ENCODE results near the gene PPP2R5E.
A peak's percentile ranks its signal among the peaks of the same experiment; 100 is the strongest.

The PPP2R5E gene

DNA sequence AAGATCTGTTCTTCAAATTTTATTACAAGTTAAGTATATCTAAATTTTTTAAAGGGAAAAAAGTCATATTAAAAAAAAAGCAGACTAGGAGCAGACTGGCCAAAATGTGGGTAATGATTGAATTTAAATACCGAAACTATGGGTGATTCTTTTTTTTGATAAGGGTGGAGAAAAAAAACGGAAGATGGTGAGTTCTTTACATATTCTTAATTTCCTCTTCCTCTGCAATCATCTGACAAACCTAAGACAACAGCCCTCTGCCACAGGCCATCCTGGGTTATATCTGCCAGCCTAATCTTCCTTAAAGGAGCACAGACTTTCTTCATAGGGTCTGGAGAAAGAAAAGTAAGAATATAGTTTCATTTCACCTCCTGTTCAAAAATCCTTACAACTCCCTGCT, 108.0 kb downstream of the PPP2R5E start:
- DNase-seq (ENCODE audit: low read depth, low spot score): no peak

DNA sequence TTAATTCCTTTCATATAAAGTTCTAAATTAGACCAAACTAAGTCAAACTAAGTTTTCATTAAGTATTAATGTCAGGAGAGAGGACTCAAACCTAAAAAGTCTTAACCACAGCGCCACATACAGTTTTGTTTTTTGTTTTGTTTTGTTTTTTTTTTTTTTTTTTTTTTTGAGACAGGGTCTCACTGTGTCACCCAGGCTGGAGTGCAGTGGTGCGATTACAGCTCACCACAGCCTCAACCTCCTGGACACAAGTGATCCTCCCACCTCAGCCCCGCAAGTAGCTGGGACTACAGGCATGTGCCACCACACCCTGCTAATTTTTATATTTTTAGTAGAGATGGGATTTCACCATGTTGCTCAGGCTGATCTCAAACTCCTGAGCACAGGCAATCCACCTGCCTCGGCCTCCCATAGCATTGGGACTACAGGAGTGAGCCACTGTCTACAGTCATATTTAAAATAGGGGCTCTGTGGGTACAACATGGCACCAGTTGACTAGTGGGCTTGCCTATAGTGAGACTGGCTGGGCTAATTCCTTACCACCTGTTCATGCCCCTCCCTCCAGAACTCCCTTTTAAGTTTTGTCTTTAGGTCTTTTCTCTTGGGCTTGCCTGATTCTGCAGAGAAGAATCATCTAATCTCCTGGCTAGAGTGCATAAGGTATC, 110.2 kb downstream of the PPP2R5E start:
- DNase-seq (ENCODE audit: low read depth, low spot score): no peak

DNA sequence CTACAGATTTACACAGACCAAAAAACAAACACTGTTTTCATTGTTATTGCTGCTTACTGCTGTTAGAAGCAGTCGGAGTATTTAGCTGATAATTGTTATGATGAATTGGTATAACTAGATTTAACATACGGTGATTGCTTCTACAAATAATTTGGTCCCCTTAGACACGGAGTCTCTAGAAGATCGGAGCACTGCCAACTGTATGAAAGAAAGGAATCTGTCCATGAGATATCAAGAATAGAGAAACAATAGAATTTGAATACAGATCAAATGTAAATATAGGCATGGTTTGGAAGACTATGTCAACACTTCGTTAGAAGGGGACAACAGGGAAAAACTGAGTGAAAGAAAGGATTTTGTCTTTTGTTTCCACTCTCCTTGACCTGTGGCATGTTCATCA, 110.9 kb downstream of the PPP2R5E start:
- DNase-seq (ENCODE audit: low read depth, low spot score): no peak

DNA sequence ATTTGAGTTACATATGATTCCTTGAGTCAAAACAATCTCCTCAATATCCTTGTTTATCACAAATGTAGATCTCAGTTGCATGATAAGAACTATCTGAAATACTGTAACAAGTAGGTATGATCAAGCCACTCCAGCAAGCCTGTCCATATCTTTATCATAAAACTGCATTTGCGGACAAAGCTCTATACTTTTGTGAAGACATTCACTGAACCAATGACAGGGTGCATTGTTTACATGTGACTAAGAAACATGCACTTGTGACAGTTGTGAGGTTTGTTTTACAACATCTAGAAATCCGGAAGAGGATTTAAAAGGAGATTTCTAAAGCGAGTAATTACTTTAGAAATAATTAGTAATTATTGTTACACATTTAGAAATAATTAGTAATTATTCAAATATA, 111.7 kb downstream of the PPP2R5E start:
- DNase-seq (ENCODE audit: low read depth, low spot score): no peak

DNA sequence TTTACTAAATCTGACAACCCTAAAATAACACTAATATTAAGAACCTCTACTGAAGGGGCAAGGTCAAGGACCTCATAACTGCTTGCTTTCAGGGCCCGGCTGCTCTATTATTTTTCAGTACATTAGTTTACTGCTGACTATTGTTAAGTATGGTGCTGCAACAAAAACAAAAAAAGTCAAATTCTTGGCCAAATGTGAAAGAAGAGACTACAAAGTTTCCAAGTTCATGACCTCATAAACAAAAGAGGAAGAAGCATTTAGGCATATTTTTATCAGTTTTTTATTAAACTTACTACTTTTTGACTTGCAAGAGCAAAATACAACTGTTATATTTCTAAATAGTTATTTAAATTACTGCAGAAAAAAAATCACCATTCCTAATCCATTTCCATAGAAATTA, 114.7 kb downstream of the PPP2R5E start:
- DNase-seq (ENCODE audit: low read depth, low spot score): no peak

DNA sequence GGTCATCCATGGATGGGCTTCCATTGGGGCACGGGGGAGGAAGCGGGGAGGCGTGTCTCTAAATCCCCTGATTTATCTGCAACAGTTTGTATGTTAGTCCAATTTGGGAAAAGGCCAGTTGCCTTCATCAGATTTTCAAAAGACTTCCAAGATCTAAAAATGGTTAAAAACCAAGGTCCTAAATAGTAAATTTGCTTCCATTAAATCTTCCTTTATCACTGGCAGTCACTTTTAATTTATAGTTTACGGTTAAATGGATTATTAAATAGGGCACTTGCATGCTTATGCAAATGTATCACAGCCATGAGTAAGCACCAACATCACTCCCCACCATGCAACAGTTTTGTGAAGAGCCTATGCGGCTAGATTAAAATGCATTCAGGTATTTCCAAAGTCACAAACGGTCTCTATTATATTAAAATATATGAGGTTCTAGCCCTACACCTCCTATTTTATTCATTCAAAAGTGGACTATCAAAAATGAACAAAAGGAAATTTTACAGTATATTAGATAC, 116.3 kb downstream of the PPP2R5E start:
- DNase-seq (ENCODE audit: low read depth, low spot score): no peak

DNA sequence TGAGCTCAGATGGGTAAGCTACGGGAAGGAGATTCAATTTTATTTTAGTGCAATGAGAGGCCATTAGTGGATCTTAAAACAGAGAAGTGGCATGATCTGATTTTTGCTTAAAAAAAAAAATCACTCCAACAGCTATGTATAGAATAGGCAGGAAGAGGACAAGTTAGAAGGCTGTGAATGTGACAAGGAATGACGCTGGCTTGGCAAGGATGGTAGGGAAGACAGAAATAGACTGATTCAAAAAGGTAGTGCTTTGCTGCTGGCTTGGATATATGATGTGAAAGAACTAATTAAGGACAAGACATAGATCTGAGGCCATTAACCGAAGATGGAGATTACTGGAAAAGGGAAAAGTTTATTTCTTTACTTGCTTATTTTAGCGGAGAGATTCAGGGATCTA, 119.3 kb downstream of the PPP2R5E start:
- DNase-seq (ENCODE audit: low read depth, low spot score): no peak

DNA sequence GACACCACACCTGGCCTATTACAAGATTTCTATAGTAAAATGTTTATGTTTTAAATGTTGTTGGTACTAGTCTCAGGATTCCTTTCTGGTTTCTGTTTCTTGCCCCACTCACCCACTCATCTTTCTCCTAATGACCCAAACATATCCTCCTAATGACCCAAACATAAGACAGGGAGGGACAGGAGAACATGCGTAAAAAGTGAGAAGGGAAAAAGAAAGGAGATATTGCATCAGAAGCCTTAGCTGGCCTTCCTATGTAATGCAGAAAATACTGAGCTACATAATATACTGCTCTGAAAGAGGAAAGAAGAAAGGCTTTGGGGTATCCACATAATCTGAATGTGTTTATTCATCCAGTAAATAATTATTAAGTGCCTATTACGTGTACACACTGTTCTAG, 119.8 kb downstream of the PPP2R5E start:
- DNase-seq (ENCODE audit: low read depth, low spot score): no peak

DNA sequence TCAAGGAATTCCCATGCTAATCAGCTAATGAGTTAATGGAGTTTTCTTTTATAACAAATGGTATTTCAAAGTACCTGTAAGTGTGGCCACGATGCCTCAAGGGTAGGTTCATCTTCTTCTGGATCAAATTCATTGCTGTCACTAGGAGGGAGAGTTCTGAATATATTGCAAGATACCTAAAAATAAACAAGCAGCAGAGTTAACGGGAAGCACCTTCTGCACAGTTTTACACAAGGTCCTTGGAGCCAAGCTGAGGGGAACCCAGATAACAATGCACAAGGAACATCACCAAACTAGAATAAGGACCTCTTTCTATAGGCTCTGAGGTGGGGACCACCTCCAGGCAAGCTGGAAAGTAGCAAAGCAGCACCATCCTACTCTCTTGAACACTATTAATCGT, 121.3 kb downstream of the PPP2R5E start:
- no peak for DNase-seq (ENCODE audit: low read depth, low spot score)

DNA sequence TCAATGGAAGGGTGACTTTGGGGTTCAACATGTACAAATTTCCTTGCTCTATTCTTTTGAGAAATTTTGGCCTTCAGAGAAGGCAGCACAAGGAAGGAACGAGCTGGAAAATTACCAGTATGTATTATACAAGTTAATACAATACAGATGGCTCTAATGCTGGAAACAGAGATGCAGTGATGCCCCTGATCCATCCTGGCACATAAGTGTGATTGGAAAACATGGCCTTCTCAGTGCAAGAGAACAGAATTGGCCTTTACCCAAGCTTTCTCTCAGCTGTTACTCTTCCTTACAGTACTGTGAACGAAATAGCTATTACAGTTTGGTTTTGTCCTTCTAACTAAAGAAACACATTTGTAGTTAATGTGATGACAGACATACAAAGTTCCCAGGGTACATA, 122.0 kb downstream of the PPP2R5E start:
- DNase-seq (ENCODE audit: low read depth, low spot score): no peak

DNA sequence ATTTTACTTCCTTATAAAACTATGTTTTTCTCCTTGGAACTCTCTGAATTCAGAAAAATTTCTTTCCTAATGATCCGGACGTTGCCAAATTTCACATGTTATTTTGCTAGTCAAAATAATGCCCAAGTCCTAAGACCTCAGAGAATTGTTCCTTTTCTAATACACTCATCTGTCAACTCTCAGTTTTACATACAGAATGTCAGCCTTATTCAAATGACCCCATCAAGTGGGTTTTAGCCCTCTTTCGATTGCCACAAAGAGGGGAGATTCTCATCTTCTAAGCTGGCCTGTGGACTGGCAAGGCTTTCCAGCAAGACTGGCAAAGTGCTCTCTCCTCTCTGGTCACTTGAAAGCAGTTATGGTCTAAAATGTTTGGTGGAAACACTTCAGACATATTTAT, 125.2 kb downstream of the PPP2R5E start:
- no peak for DNase-seq (ENCODE audit: low read depth, low spot score)

DNA sequence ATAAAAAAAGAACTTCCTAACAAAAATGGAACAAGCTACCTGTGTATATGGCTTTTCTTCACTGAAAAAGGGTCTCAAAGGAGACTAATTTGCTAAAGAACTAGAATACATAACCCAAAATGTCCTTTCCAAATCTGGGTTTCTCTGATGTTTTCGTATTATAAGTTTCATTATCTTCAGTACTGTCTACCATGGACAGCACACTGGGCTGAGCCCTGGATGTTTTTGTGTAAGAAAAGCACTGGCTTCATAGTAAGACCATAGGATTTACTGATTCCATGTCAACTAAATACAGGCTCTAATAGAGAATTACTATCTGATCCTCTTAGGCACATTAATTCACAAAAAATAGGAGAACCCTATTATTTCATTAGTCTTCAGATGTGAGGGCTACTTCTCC, 130.2 kb downstream of the PPP2R5E start:
- DNase-seq (ENCODE audit: low read depth, low spot score): no peak

DNA sequence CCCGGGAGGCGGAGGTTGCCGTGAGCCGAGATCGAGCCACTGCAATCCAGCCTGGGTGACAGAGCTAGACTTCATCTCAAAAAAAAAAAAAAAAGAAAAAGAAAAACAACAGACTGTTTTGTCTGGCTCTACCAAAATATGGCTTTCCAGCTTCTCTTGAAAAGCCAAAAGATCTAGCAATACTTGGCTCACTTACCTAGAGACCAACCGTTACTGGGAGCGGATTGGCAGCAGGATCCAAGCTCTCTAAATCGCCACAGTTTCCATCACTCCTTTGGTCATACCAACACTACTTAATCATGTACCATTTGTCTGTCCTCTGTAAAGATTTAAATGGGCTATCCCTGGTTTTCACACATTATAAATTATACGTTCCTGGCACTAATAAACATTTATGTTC, 136.8 kb downstream of the PPP2R5E start:
- no peak for DNase-seq (ENCODE audit: low read depth, low spot score)

DNA sequence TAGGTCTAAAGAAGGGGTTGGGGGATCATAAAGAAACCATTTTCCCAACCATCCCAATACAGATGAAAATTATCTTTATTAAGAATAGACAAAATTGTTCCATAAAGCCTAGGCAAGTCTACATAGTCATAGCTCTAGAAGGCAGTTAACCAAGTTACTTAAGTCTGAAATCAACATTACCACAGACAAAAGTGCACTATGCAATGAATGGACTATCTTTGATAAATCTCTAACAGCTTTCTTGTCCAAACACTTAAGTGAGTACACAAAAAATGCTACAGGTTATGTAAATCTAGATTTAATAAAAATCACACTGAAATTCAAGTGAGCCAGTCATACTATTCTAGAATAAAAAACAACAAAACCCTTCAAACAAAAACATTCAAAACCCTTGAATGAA, 137.5 kb downstream of the PPP2R5E start:
- no peak for DNase-seq (ENCODE audit: low read depth, low spot score)

DNA sequence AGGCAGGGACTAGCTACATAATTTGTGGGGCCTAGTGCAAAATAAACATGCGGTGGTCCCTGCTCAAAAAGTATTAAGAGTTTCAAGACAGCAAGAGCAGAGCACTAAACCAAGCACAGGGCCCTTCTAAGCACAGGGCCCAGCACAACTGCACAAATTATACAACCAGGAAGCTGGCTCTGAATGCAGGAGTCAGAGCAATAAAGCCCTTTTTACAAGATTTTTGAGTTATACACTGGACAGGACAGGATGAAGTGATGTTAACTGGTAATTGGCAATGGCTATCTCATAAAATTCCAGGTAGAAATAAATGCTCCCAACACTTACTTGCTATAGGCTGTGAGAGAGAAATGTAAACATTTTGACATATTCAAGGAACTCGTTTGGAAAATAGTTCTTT, 138.3 kb downstream of the PPP2R5E start:
- DNase-seq (ENCODE audit: low read depth, low spot score): no peak

DNA sequence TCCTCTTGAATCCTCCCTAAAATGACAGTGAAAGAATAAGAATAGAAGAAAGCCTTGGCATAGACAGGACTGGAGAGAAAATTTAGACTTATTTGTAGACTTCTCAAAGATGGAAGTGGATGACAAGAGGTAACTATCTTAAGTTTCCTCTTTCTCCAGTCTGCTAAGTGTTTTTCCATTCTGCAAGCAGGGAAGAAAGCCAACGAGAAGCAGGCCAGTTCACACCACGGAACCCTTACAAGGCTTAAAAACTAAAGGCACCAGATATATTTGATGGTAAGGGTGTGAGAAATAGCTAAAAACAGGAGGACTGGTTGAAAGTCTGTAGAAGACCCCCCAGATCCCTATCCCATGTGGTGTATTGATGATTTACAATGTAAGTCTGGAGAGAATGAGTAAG, 141.5 kb downstream of the PPP2R5E start:
- DNase-seq (ENCODE audit: low read depth, low spot score): no peak

DNA sequence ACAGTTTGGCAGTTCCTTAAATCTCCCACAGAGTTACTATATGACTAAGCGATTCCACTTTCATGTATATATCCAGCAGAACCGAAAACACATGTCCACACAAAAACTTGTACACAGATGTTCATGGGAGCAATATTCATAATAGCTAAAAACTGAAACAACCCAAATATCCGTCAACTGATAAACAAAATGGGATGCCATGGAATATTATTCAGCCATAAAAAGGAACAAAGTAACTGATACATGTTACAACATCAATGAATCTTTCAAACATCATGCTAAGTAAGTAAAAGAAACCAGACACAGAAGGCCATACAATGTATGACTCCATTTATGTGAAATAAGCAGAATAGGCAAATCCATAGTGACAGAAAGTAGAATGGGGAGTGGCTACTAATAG, 144.2 kb downstream of the PPP2R5E start:
- no peak for DNase-seq (ENCODE audit: low read depth, low spot score)

DNA sequence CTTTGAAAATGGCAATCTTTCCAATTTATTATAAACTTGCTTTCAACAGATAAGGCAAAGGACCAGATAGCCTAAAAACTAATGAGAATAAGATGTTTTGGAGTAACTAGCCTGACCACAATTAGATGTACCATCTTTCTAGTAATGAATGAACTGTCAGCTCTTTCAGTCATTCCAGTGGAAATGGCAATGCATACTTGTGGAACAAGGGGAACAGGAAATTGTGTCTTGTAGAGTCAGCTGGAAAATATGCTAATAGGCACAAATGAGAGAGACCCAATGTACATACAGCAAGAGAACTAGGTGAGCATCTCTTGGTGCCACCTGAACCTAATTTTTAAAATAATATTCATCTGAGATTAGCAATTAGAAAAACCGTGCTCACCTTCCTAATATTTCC, 148.3 kb downstream of the PPP2R5E start:
- DNase-seq (ENCODE audit: low read depth, low spot score): no peak

DNA sequence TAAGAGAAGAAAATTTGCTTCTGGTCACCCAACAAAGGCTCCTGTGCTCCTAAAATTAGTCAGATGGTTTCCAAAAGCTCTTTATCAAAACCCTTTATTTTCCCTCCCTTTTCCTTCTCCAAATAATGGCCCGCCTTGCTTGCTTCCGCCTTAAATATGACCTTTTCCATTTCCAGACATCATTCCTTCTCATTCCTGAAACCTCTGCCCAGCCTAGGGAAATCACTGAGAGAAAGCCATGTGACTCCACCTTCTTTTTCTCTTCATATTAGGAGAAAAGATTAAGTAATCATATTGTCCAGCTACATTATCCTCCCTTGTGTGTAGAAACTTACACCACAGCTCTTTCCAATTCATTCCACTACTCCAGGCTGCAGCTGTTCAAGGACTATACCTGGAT, 148.7 kb downstream of the PPP2R5E start:
- no peak for DNase-seq (ENCODE audit: low read depth, low spot score)

DNA sequence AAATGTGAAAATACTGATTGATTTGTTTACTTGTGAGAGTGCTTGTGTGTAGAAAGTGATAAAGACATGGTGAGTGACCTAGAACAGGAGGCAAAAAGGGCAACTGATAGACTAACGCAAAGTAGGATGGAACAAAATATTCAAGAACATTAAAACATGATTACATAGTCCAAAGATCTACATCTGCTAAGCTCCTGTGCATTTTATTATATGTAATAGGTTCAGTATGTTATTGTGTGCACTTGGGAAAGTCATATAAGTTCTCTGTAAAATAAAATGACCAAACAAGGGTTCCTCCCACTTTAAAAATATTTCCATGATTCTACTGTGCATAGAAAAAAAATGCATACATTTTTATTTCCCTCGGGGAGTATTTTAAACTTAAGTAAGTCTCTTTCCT, 150.2 kb downstream of the PPP2R5E start:
- no peak for DNase-seq (ENCODE audit: low read depth, low spot score)

DNA sequence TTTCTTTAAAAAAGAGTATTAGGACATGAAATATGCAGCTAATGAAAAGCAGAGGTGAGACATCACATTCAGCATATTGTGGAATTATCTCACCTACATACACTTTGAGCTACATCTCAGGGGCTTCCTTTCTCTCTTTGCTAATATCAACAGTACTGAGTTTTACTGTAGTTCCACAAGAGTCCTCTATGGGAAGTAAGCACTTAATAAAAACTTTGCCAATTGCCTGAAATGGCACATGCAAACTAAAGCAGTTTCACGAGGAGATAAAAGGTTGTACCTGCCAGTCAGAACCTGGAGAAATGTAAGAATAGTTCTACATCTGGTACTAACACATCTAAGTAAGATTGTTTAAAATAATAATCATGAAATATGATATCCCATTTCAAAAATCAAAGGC, 150.9 kb downstream of the PPP2R5E start:
- no peak for DNase-seq (ENCODE audit: low read depth, low spot score)

DNA sequence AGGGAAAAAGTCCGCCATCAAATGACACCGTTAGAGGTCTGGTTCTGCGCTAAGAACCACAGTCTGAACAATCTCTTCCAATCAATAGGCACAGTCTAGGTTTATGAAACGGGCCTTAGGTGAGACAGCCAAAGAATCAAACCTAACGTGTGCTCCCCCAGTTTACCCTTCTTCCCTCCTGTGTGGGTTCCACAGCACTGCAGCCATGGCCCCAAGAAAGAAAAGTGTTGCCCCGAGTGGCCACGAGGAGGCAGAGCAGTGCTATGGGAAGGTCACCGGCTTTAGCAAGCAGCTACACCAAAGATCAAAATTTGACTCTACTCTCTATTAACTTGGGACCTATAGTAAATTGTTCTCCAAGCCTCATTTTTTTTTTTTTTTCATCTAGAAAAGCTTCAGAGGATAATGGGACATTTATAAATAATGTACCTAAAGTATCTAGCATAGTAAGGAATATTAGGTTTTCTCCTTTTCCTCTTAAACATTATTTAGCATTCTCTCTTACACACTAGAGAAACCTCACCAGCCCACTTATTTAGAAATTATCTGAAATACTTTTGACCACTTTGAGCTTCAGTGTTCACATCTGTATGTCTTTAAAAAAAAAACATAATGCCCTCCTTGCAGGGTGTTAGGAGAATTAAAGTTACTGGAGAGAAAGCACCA, 154.3 kb downstream of the PPP2R5E start:
- peak; percentile 24 for DNase-seq (ENCODE audit: low read depth, low spot score)

DNA sequence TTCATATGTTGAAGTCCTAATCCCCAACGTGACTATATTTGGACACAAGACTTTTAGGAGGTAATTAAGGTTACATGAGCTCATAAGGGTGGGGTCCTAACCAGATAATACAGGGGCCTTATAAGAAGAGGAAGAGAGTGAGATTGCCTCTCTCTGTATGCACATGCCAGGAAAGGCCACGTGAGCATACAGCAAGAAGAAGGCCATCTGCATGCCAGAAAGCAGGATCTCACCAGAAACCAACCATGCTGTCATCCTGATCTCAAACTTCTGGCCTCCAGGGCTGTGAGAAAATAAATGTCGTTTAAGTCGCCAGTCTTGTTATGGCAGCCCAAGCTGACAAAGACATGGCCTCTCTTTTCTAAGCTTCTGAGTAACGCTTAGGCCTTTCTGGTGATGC, 155.5 kb downstream of the PPP2R5E start:
- DNase-seq (ENCODE audit: low read depth, low spot score): no peak
